ENCODE results near the gene UBLCP1. TPM values are rescaled to one million over a fixed set of nuclear protein-coding genes. Genes with fewer than 3 reads are reported as not detected.
A peak's percentile ranks its signal among the peaks of the same experiment; 100 is the strongest.
"Not testable (repeated sequence)": the region's sequence is repeated elsewhere in the genome, so short reads cannot be mapped to it uniquely, and the experiment has no call there.

Gene UBLCP1
- total RNA-seq, 1 donor from 2014 or later = 35.7 TPM

GRCh38 chr5:159262472-159262858 is 625 bp upstream of the UBLCP1 start:
- Mint-ChIP-seq H3K36me3 (ENCODE audit: unreplicated experiment) (no peaks in the 10 kb centered on the region), H3K9me3 (ENCODE audit: unreplicated experiment) (no peaks in the 10 kb centered on the region), H3K4me3 (ENCODE audit: unreplicated experiment) (peak overlapping the region; percentile 98), H3K27me3 (ENCODE audit: unreplicated experiment) (peaks cover 30% of the 10 kb centered on the region), H3K4me1 (ENCODE audit: unreplicated experiment) (peaks cover 15% of the 10 kb centered on the region), H3K27ac (ENCODE audit: unreplicated experiment) (peak overlapping the region; percentile 97)
- no peak for DNase-seq (ENCODE audit: extremely low spot score, unreplicated experiment)
- TF ChIP-seq CTCF (IDR thresholded peaks at IDR 0.05) = no peak

- peak overlapping the region; percentile 98 for H3K4me3 Mint-ChIP-seq (ENCODE audit: unreplicated experiment)
- TF ChIP-seq CTCF (IDR thresholded peaks at IDR 0.05) = no peak
- peaks cover 23% of the 10 kb centered on the region for H3K27me3 Mint-ChIP-seq (ENCODE audit: unreplicated experiment)
- DNase-seq (ENCODE audit: extremely low spot score, unreplicated experiment) = no peak
- H3K9me3 Mint-ChIP-seq (ENCODE audit: unreplicated experiment) = no peaks in the 10 kb centered on the region
- H3K36me3 Mint-ChIP-seq (ENCODE audit: unreplicated experiment) = no peaks in the 10 kb centered on the region
- H3K4me1 Mint-ChIP-seq (ENCODE audit: unreplicated experiment) = peaks cover 15% of the 10 kb centered on the region
- peak overlapping the region; percentile 97 for H3K27ac Mint-ChIP-seq (ENCODE audit: unreplicated experiment)
Measured at GRCh38 chr5:159263569-159263905, 447 bp downstream of the UBLCP1 start.

- H3K4me1 Mint-ChIP-seq (ENCODE audit: unreplicated experiment) = peaks cover 15% of the 10 kb centered on the region
- peaks cover 15% of the 10 kb centered on the region for H3K36me3 Mint-ChIP-seq (ENCODE audit: unreplicated experiment)
- not testable (repeated sequence) for DNase-seq (ENCODE audit: extremely low spot score, unreplicated experiment); H3K9me3 Mint-ChIP-seq (ENCODE audit: unreplicated experiment); H3K27me3 Mint-ChIP-seq (ENCODE audit: unreplicated experiment); H3K4me3 Mint-ChIP-seq (ENCODE audit: unreplicated experiment); H3K27ac Mint-ChIP-seq (ENCODE audit: unreplicated experiment)
Measured at GRCh38 chr5:159266764-159267163, 3.7 kb downstream of the UBLCP1 start.

GRCh38 chr5:159269723-159270122 is 6.6 kb downstream of the UBLCP1 start:
- no peaks in the 10 kb centered on the region for H3K4me1 Mint-ChIP-seq (ENCODE audit: unreplicated experiment)
- TF ChIP-seq CTCF (IDR thresholded peaks at IDR 0.05) = no peak
- H3K36me3 Mint-ChIP-seq (ENCODE audit: unreplicated experiment) = peaks cover 28% of the 10 kb centered on the region
- no peak overlapping the region for H3K4me3 Mint-ChIP-seq (ENCODE audit: unreplicated experiment)
- H3K27me3 Mint-ChIP-seq (ENCODE audit: unreplicated experiment) = no peaks in the 10 kb centered on the region
- no peak overlapping the region for H3K27ac Mint-ChIP-seq (ENCODE audit: unreplicated experiment)
- DNase-seq (ENCODE audit: extremely low spot score, unreplicated experiment) = no peak
- H3K9me3 Mint-ChIP-seq (ENCODE audit: unreplicated experiment) = no peaks in the 10 kb centered on the region

GRCh38 chr5:159273923-159274322 is 10.8 kb downstream of the UBLCP1 start:
- Mint-ChIP-seq H3K4me3 (ENCODE audit: unreplicated experiment) (no peak overlapping the region), H3K9me3 (ENCODE audit: unreplicated experiment) (no peaks in the 10 kb centered on the region), H3K27ac (ENCODE audit: unreplicated experiment) (no peak overlapping the region), H3K4me1 (ENCODE audit: unreplicated experiment) (no peaks in the 10 kb centered on the region), H3K36me3 (ENCODE audit: unreplicated experiment) (peaks cover 49% of the 10 kb centered on the region), H3K27me3 (ENCODE audit: unreplicated experiment) (no peaks in the 10 kb centered on the region)
- no peak for TF ChIP-seq CTCF (IDR thresholded peaks at IDR 0.05)
- DNase-seq (ENCODE audit: extremely low spot score, unreplicated experiment) = no peak

- Mint-ChIP-seq H3K27me3 (ENCODE audit: unreplicated experiment) (no peaks in the 10 kb centered on the region), H3K9me3 (ENCODE audit: unreplicated experiment) (no peaks in the 10 kb centered on the region), H3K27ac (ENCODE audit: unreplicated experiment) (no peak overlapping the region), H3K4me1 (ENCODE audit: unreplicated experiment) (no peaks in the 10 kb centered on the region), H3K36me3 (ENCODE audit: unreplicated experiment) (peaks cover 50% of the 10 kb centered on the region), H3K4me3 (ENCODE audit: unreplicated experiment) (no peak overlapping the region)
- DNase-seq (ENCODE audit: extremely low spot score, unreplicated experiment) = no peak
- TF ChIP-seq CTCF (IDR thresholded peaks at IDR 0.05) = no peak
Measured at GRCh38 chr5:159274676-159275075, 11.6 kb downstream of the UBLCP1 start.
